HG02943 (cell line): ENCODE results near the gene PKMYT1.
"Not testable (repeated sequence)": the region's sequence is repeated elsewhere in the genome, so short reads cannot be mapped to it uniquely, and the experiment has no call there.

Source experiments
- ATAC-seq: cut with Tn5 transposase; IDR thresholded peaks from one replicate; pipeline ENCODE4 v1.9.1; 2021; ENCODE audit warnings: mild to moderate bottlenecking, low read depth, moderate library complexity; ENCODE audit not compliant: unreplicated experiment

The PKMYT1 gene

DNA sequence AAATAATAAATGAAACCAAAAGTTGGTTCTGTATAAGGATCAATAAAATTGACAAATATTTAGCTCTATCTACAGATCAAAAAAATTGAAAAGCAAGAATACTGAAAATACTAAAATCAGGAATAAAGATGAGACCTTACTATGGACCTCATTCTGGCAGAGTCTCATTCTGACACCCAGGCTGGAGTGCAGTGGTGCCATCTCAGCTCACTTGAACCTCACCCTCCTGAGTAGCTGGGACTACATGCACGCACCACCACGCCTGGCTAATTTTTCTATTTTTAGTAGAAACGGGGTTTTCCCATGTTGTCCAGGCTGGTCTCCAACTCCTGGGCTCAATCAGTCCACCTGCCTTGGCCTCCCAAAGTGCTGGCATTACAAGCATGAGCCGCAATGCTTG is 38.2 kb downstream of the PKMYT1 start:
- no peak for ATAC-seq

DNA sequence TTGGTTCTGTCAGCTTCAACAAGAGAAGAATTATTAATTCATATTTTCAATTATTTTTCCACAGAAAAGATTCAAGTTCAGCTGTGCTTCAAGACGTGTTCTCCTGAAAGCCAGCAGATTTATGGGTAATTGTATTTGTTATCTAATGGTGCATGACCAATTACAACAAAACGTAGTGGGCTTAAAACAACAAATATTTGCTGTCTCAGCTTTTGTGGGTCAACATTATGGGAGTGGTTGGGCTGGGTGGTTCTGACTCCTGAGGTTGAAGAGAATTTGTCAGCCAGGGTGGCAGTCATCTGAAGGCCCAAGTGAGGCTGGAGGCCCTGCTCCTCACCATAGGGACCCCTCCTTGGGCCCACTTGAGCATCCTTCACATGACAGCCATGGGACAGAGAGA is 40.3 kb downstream of the PKMYT1 start:
- ATAC-seq: no peak

DNA sequence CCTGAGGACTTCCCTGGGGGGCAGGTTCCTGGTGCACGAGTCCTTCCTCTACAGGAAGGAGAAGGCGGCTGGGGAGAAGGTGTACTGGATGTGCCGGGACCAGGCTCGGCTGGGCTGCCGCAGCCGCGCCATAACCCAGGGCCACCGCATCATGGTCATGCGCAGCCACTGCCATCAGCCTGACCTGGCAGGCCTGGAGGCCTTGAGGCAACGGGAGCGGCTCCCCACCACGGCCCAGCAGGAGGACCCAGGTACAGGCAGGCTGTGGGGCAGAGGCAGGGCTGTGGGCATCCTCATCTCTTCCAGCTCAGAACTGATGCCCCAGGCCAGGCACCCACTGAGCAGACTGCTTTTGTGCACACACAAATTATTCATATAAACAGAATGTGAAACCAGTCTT is 42.0 kb downstream of the PKMYT1 start:
- no peak for ATAC-seq

DNA sequence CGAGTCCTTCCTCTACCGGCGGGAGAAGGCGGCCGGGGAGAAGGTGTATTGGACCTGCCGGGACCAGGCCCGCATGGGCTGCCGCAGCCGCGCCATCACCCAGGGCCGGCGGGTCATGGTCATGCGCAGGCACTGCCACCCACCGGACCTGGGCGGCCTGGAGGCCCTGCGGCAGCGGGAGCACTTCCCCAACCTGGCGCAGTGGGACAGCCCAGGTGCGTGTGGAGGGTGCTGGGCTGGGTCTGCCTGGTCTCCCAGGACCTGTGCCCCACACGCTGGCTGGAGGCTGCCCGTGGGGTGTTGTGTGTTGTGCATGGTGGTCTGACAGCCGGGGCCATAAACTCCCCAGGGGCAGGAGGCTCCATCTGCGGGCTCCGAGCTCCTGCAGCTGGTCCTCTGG is 43.1 kb downstream of the PKMYT1 start:
- ATAC-seq: no peak

DNA sequence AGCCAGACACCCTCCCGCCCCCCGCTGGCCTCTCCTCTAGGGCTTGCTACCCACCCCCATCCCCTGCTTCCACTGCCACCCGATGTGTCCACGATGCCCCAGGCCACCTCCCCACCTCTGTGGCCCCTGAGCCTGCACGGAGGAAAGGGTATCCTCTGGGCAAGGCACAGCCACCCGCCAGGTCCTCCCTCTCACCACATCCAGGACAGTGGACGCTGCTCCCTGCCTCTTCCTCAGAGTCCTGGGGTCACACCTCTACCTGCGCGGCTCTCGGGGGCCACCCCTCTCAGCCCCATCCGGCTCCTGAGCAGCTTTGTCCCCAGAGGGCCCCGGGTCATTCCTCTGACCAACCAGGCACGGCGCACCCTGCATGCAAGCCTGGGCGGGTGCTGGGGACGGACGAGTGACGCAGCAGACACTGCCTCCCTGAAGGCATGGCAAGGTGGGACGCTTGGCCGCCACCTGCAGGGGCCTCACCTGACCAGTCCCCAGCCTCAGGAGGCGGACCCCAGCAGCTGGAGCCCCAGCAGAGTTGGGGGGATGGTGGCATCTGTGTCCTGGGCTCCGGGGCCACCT is 43.7 kb downstream of the PKMYT1 start:
- no peak for ATAC-seq

DNA sequence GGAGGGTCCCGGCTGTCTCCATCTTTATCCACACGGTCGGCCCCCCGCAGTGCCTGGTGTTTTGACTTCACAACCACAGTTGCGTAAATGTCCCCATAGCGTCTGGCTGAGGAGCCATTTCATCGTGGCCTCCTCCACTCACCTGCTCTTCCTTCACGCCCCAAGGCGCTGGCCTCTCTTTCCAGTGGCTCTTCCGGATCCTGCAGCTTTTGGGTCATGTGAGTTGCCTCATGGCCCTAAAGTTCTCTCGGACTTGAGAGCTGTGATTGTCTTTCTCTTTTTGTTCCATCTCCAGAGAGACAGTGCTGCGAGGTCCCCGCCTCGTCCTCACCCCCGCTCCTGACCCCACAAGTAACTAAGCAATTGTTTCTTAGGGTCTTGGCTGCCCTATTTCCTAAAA is 45.8 kb downstream of the PKMYT1 start:
- ATAC-seq: no peak

DNA sequence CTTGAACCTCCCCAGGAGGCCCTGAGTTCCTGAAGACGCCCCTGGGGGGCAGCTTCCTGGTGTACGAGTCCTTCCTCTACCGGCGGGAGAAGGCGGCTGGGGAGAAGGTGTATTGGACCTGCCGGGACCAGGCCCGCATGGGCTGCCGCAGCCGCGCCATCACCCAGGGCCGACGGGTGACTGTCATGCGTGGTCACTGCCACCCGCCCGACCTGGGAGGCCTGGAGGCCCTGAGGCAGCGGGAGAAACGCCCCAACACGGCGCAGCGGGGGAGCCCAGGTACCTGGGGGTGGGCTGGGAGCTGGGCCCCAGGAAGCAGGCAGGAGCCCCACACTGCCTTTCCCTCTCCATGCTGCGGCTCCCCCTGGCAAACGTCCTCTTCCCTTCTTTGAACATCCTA is 46.5 kb downstream of the PKMYT1 start:
- ATAC-seq: no peak

DNA sequence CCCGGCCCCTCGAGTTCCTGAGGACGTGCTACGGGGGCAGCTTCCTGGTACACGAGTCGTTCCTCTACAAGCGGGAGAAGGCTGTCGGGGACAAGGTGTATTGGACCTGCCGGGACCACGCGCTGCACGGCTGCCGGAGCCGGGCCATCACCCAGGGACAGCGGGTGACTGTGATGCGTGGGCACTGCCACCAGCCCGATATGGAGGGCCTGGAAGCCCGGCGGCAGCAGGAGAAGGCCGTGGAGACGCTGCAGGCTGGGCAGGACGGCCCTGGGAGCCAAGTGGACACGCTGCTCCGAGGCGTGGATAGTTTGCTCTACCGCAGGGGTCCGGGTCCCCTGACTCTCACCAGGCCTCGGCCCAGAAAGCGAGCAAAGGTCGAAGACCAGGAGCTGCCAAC is 47.1 kb downstream of the PKMYT1 start:
- no peak for ATAC-seq

DNA sequence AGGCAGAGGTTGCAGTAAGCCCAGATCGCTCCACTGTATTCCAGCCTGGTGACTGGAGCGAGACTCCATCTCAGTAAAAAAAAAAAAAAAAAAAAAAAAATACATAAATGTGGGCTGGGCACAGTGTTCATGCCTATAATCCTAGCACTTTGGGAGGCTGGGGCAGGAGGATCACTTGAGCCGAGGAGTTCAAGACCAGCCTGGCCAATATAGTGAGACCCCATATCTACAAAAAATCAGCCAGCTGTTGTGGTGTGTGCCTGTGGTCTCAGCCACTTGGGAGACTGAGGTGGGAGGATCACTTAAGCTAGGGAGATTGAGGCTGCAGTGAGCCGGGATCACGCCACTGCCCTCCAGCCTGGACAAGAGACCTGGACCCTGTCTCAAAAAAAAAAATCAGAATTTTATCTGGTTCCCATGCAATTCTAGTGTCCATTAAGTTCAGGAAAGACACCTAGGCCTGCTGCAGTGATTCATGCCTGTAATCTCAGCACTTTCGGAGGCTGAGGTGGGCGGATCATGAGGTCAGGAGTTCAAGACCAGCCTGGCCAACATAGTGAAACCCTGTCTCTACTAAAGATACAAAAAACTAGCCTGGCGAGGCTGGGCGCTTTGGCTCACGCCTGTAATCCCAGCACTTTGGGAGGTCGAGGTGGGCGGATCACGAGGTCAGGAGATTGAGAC is 48.9 kb downstream of the PKMYT1 start:
- ATAC-seq: not testable (repeated sequence)

DNA sequence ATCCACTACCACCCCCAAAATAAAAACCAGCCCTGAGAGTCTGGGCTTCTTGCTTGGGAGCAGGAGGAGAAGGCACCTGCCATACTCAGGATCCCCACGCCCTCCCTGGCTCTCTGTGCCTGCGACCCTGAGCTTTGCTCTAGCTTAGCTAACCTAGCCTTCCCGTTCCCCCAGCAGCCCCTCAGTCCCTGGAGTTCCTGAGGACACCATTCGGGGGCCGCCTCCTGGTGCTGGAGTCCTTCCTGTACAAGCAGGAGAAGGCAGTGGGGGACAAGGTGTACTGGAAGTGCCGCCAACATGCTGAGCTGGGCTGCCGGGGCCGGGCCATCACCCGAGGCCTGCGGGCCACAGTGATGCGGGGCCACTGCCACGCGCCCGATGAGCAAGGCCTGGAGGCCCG is 50.0 kb downstream of the PKMYT1 start:
- ATAC-seq: no peak

DNA sequence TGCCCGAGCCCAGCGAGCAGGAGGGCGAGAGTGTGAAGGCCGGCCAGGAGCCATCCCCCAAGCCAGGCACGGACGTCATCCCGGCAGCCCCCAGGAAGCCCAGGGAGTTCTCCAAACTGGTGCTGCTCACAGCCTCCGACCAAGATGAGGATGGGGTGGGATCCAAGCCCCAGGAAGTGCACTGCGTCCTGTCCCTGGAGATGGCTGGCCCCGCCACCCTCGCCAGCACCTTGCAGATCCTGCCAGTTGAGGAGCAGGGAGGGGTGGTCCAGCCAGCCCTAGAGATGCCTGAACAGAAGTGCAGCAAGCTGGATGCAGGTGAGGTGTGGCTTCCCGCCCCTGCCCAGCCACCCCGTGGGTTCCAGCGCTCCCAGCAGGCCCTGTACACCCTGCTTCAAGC is 50.6 kb downstream of the PKMYT1 start:
- no peak for ATAC-seq

DNA sequence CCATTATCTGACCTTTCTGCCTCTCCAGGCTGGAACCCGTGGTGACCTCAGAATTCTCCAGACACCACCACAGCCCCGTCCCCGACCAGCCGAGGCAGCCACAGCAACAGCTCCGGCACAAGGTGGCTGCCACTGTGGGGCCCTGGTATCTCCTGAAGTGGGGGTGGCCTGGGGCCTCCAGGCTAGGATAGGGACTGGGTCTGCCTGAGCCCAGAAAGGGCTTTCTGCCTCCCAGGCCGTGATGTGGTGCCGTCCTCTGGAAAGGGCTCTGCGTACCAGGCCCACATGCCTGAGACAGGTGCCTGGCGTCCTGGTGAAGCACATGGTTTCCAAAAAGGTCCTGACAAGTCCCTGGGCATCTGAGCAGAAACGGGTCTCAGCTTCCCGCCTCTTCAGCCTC is 51.5 kb downstream of the PKMYT1 start:
- ATAC-seq: no peak

DNA sequence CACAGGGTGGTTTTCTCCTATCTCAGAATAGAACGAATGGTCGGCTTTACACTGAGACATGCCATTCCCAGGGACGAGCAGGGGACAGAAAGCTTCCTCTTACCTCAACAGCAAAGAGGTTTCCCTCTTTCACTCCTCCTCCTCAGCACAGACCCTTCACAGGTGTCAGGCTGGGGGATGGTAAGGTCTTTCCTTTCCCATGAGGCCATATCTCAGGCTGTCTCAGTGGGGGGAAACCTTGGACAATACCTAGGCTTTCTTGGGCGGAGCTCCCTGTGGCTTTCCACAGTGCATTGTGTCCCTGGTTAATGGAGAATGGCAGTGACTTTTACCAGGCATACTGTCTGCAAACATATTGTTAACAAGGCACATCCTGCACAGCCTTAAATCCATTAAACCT is 52.1 kb downstream of the PKMYT1 start:
- ATAC-seq: not testable (repeated sequence)

DNA sequence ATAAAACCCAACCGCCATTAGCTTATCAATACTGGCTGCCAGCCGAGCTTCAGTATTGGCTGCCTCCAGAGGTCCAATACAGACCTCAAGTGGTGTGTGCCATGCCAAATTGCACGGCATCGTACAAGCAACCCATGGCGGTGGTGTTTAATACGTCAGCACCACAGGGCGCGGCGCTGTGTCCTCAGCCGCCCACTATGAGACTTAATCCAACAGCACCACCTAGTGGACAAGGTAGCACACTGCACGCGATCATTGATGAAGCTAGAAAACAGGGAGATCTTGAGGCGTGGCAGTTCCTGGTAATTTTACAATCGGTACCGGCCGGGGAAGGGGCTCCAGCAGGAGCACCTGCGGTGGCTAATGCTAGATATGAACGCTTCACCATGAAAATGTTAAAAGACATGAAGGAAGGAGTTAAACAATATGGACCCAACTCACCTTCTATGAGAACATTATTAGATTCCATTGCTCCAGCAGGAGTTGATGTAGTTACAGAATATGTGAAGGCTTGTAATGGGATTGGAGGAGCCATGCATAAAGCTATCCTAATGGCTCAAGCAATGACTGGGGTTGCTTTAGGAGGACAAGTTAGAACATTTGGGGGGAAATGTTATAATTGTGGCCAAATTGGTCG is 53.1 kb downstream of the PKMYT1 start:
- ATAC-seq: no peak

DNA sequence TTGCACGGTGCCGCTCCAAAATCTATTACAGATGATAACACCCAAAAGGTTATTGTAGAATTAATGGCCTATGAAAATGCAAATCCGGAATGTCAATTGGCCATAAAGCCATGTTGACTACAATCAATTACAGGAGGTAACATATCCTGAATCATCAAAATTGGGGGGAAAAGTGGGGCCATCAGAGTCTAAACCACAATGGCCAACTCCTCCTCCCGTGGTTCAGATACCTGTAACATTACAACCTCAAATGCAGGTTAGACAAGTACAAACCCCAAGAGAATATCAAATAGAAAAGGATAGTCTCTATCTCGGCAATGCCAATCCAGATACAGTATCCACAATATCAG is 53.6 kb downstream of the PKMYT1 start:
- ATAC-seq: no peak

DNA sequence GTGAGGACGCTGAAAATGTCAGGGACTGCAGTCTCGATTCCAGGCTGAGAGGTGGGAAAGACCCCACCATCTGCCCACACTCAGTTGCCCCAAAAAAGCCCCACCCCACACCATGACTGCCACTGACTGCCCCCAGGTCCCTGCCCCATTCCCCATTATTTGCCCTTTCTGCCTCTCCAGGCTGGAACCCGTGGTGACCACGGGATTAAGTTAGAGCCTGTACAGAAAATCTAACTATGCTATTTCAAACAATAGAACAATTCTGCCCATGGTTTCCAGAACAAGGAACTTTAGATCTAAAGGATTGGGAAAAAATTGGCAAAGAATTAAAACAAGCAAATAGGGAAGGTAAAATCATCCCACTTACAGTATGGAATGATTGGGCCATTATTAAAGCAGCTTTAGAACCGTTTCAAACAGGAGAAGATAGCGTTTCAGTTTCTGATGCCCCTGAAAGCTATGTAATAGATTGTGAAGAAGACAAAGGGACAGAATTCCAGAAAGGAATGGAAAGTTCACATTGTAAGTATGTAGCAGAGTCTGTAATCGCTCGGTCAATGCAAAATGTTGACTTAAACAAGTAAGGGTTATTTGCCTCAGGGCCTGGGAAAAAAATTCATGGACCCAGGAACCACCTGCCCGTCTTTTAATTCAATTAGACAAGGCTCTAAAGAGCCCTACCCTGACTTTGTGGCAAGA is 54.1 kb downstream of the PKMYT1 start:
- no peak for ATAC-seq

DNA sequence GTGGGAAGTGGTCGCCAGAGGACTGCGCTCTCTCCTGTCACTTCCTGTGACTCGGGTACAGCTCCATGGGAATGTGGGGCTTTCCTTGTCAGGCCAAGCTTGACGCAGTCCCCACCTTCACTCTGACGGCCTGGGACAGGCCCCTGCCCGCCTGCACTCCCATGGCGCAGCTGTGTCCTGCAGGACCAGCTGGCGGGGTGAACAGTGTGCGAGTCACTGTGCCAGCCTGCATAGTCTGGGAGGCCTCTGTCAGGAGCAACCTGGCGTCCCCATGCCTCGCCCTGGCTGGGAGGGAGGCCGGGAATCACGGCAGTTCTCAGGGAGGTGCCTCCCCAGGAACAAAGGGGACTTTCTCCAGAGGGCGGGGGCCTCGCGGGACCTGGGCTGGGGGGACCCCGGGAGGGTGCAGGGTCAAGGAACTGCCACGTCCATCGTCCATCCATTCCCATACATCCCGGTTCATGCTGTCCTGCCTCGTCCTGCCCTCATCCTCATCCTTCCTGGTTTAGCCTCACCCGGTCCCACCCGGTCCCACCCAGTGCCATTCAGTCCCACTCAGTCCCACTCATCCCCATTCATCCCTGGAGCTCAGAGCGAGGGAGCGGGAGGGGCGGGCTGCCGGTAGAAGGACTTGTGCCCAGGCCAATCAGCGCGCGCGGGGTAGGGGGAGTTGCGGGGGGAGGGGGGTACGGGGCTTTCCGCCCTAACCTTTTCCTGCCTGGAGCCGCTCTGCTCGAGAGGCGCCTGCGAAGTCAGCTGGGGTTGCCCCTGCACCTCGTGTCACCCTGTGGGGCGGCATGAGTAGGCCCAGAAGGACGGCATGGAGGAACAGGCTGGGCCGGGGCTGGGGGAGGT is 55.1 kb downstream of the PKMYT1 start:
- no peak for ATAC-seq

DNA sequence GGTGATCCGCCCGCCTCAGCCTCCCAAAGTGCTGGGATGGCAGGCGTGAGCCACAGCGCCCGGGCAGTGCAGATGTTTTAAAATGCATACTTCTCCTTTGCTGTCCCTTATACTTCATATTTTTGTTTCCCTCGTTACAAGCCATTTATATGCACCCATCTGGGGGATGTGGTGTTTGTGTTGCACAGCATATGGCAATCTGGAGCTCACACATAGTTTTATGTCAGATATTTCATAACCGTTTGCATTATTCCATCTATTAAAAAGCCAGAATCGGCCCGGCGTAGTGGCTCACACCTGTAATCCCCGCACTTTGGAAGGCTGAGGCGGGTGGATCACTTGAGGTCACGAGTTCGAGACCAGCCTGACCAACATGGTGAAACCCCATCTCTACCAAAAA is 56.8 kb downstream of the PKMYT1 start:
- ATAC-seq: no peak
